ENCODE data around the gene CPSF7. TPM values are rescaled to one million over a fixed set of nuclear protein-coding genes. Genes with fewer than 3 reads are reported as not detected.

The CPSF7 gene
- total RNA-seq, 5 donors from 2014 or later (not counting 1 experiment from before 2014, with no cell fraction given) = 104 to 144 (median 117) TPM

- Mint-ChIP-seq H3K4me1 (no peaks in the 10 kb centered on the region), H3K36me3 (peaks cover 6% of the 10 kb centered on the region), H3K27me3 (no peaks in the 10 kb centered on the region), H3K4me3 (no peak overlapping the region), H3K27ac (no peak overlapping the region), H3K9me3 (no peaks in the 10 kb centered on the region)
- no peak for DNase-seq
- H3K4me3 ChIP-seq (ENCODE audit: control insufficient read depth in 1 of 2, extremely low read depth in 1 of 2, low read length in 1 of 2) = no peak overlapping the region
- ChIA-PET CTCF (no interaction called here), POLR2A (no interaction called here)
- WGBS (ENCODE audit: insufficient coverage) = no CpG with 5 or more reads among the region's 6 CpGs
- ATAC-seq (replicated peaks in 1 of 4) = no peak
- H3K9me3 ChIP-seq = no peaks in the 10 kb centered on the region
- peaks cover 3 to 5% of the 10 kb centered on the region in 2 donors for H3K36me3 ChIP-seq (ENCODE audit: control insufficient read depth in 2 of 2, extremely low read depth in 1 of 2, insufficient read depth in 1 of 2, low read length in 1 of 2)
- no peaks in the 10 kb centered on the region for H3K27me3 ChIP-seq (replicated peaks in 1 of 2; ENCODE audit: control insufficient read depth in 2 of 2, extremely low read depth in 1 of 2, insufficient read depth in 2 of 2, low read length in 1 of 2)
- no peak overlapping the region for H3K27ac ChIP-seq (ENCODE audit: low read length)
- H3K4me1 ChIP-seq (ENCODE audit: control insufficient read depth in 1 of 2, extremely low read depth in 1 of 2, insufficient read depth in 2 of 2, low read length in 2 of 2) = no peaks in the 10 kb centered on the region
Measured at GRCh38 chr11:61377461-61378160, 52.2 kb downstream of the CPSF7 start.

- Mint-ChIP-seq H3K36me3 (peaks cover 6% of the 10 kb centered on the region), H3K27ac (no peak overlapping the region), H3K4me1 (no peaks in the 10 kb centered on the region), H3K4me3 (no peak overlapping the region), H3K27me3 (no peaks in the 10 kb centered on the region), H3K9me3 (no peaks in the 10 kb centered on the region)
- no peaks in the 10 kb centered on the region for H3K9me3 ChIP-seq
- H3K4me3 ChIP-seq (ENCODE audit: control insufficient read depth in 1 of 2, extremely low read depth in 1 of 2, low read length in 1 of 2) = no peak overlapping the region
- ChIA-PET POLR2A (no interaction called here), CTCF (interaction anchor here in 1 of 2 donors (2.1 kb wide), 1 partner anchor 9 kb away, joined by 5 read pairs; no protein-coding TSS in a partner anchor)
- DNase-seq = no peak
- WGBS (ENCODE audit: insufficient coverage) = 97% methylated on average over 6 of the region's 6 CpGs
- peaks cover 4 to 5% of the 10 kb centered on the region in 2 donors for H3K36me3 ChIP-seq (ENCODE audit: control insufficient read depth in 2 of 2, extremely low read depth in 1 of 2, insufficient read depth in 1 of 2, low read length in 1 of 2)
- H3K4me1 ChIP-seq (ENCODE audit: control insufficient read depth in 1 of 2, extremely low read depth in 1 of 2, insufficient read depth in 2 of 2, low read length in 2 of 2) = no peaks in the 10 kb centered on the region
- H3K27ac ChIP-seq (ENCODE audit: low read length) = no peak overlapping the region
- no peaks in the 10 kb centered on the region for H3K27me3 ChIP-seq (replicated peaks in 1 of 2; ENCODE audit: control insufficient read depth in 2 of 2, extremely low read depth in 1 of 2, insufficient read depth in 2 of 2, low read length in 1 of 2)
- no peak for ATAC-seq (replicated peaks in 1 of 4)
Measured at GRCh38 chr11:61375761-61376108, 54.0 kb downstream of the CPSF7 start.

- Histone ChIP-seq H3K27ac (ENCODE audit: low read length) (no peak overlapping the region), H3K4me1 (ENCODE audit: control insufficient read depth in 1 of 2, extremely low read depth in 1 of 2, insufficient read depth in 2 of 2, low read length in 2 of 2) (no peaks in the 10 kb centered on the region), H3K36me3 (ENCODE audit: control insufficient read depth in 2 of 2, extremely low read depth in 1 of 2, insufficient read depth in 1 of 2, low read length in 1 of 2) (peaks cover 5 to 27% of the 10 kb centered on the region in 2 donors), H3K4me3 (ENCODE audit: control insufficient read depth in 1 of 2, extremely low read depth in 1 of 2, low read length in 1 of 2) (no peak overlapping the region), H3K27me3 (replicated peaks in 1 of 2; ENCODE audit: control insufficient read depth in 2 of 2, extremely low read depth in 1 of 2, insufficient read depth in 2 of 2, low read length in 1 of 2) (no peaks in the 10 kb centered on the region), H3K9me3 (no peaks in the 10 kb centered on the region)
- WGBS (ENCODE audit: insufficient coverage) = 100% methylated on average over 2 of the region's 8 CpGs
- peaks cover 0 to 4% (median 0%) of the 10 kb centered on the region in 3 donors for H3K4me1 Mint-ChIP-seq
- CTCF ChIA-PET = interaction anchor here (0.6 to 0.9 kb wide), 3 partner anchors 13 to 61 kb away, joined by 3 to 4 read pairs (median 3); no protein-coding TSS in a partner anchor
- no peak for DNase-seq
- POLR2A ChIA-PET = interaction anchor here in 1 of 2 donors (0.6 kb wide), 1 partner anchor 36 kb away, joined by 4 read pairs; no protein-coding TSS in a partner anchor
- no peaks in the 10 kb centered on the region for H3K27me3 Mint-ChIP-seq
- H3K36me3 Mint-ChIP-seq = peaks cover 27% of the 10 kb centered on the region
- no peak for ATAC-seq (replicated peaks in 1 of 4)
- H3K27ac Mint-ChIP-seq = no peak overlapping the region
- H3K9me3 Mint-ChIP-seq = no peaks in the 10 kb centered on the region
- no peak overlapping the region for H3K4me3 Mint-ChIP-seq
Measured at GRCh38 chr11:61372659-61373420, 56.9 kb downstream of the CPSF7 start.

- DNase-seq (no peak), ATAC-seq (replicated peaks in 1 of 4) (no peak)
- no peak overlapping the region for H3K4me3 Mint-ChIP-seq
- H3K4me3 ChIP-seq (ENCODE audit: control insufficient read depth in 1 of 2, extremely low read depth in 1 of 2, low read length in 1 of 2) = no peak overlapping the region
- no peaks in the 10 kb centered on the region for H3K27me3 Mint-ChIP-seq
- no peak overlapping the region for H3K27ac ChIP-seq (ENCODE audit: low read length)
- no peaks in the 10 kb centered on the region for H3K27me3 ChIP-seq (replicated peaks in 1 of 2; ENCODE audit: control insufficient read depth in 2 of 2, extremely low read depth in 1 of 2, insufficient read depth in 2 of 2, low read length in 1 of 2)
- no peak overlapping the region for H3K27ac Mint-ChIP-seq
- no peaks in the 10 kb centered on the region for H3K9me3 ChIP-seq
- H3K9me3 Mint-ChIP-seq = no peaks in the 10 kb centered on the region
- POLR2A ChIA-PET = interaction anchor here in 1 of 2 donors (0.6 kb wide), 1 partner anchor 12 kb away, joined by 3 read pairs; no protein-coding TSS in a partner anchor
- peaks cover 0 to 4% (median 0%) of the 10 kb centered on the region in 3 donors for H3K4me1 Mint-ChIP-seq
- CTCF ChIA-PET = no interaction called here
- WGBS (ENCODE audit: insufficient coverage) = 78% methylated on average over 5 of the region's 8 CpGs
- no peaks in the 10 kb centered on the region for H3K4me1 ChIP-seq (ENCODE audit: control insufficient read depth in 1 of 2, extremely low read depth in 1 of 2, insufficient read depth in 2 of 2, low read length in 2 of 2)
- H3K36me3 Mint-ChIP-seq = peaks cover 30% of the 10 kb centered on the region
- H3K36me3 ChIP-seq (ENCODE audit: control insufficient read depth in 2 of 2, extremely low read depth in 1 of 2, insufficient read depth in 1 of 2, low read length in 1 of 2) = peaks cover 0 to 48% of the 10 kb centered on the region in 2 donors
Measured at GRCh38 chr11:61370349-61371005, 59.3 kb downstream of the CPSF7 start.

- H3K27ac Mint-ChIP-seq = no peak overlapping the region
- peaks cover 0 to 4% (median 0%) of the 10 kb centered on the region in 3 donors for H3K4me1 Mint-ChIP-seq
- H3K27me3 ChIP-seq (replicated peaks in 1 of 2; ENCODE audit: control insufficient read depth in 2 of 2, extremely low read depth in 1 of 2, insufficient read depth in 2 of 2, low read length in 1 of 2) = no peaks in the 10 kb centered on the region
Measured at GRCh38 chr11:61369372-61370348, 60.1 kb downstream of the CPSF7 start.

More at GRCh38 chr11:61369372-61370348, 60.1 kb downstream of the CPSF7 start:
- ATAC-seq (replicated peaks in 1 of 4) (no peak), DNase-seq (no peak)
- Mint-ChIP-seq H3K27me3 (no peaks in the 10 kb centered on the region), H3K36me3 (peaks cover 30% of the 10 kb centered on the region), H3K9me3 (no peaks in the 10 kb centered on the region), H3K4me3 (no peak overlapping the region)
- H3K27ac ChIP-seq (ENCODE audit: low read length) = no peak overlapping the region
- WGBS (ENCODE audit: insufficient coverage) = 100% methylated on average over 6 of the region's 9 CpGs
- ChIA-PET POLR2A (interaction anchor here in 1 of 2 donors (0.5 to 0.6 kb wide), 2 partner anchors 11 to 34 kb away, joined by 3 read pairs; no protein-coding TSS in a partner anchor), CTCF (interaction anchor here in 1 of 2 donors (1.1 kb wide), 1 partner anchor 16 kb away, joined by 3 read pairs; no protein-coding TSS in a partner anchor)
- H3K4me3 ChIP-seq (ENCODE audit: control insufficient read depth in 1 of 2, extremely low read depth in 1 of 2, low read length in 1 of 2) = no peak overlapping the region
- H3K9me3 ChIP-seq = no peaks in the 10 kb centered on the region
- no peaks in the 10 kb centered on the region for H3K4me1 ChIP-seq (ENCODE audit: control insufficient read depth in 1 of 2, extremely low read depth in 1 of 2, insufficient read depth in 2 of 2, low read length in 2 of 2)
- H3K36me3 ChIP-seq (ENCODE audit: control insufficient read depth in 2 of 2, extremely low read depth in 1 of 2, insufficient read depth in 1 of 2, low read length in 1 of 2) = peaks cover 0 to 53% of the 10 kb centered on the region in 2 donors

Data from T-cell (primary cell).